Thoracic aorta (tissue), 2 donors: Measurements from ENCODE around the gene INSIG1. TPM values are rescaled to one million over a fixed set of nuclear protein-coding genes. Genes with fewer than 3 reads are reported as not detected.
A peak's percentile ranks its signal among the peaks of the same experiment; 100 is the strongest.

Experiments used
- ATAC-seq: fragments of 150-250 bp; one replicate; pipeline ENCODE4 v1.8.0; 2017; ENCODE audit warnings: low read depth; ENCODE audit not compliant: insufficient number of reproducible peaks, low FRiP score
- DNase-seq: peaks from one replicate; pipeline ENCODE4 v3.0.0-alpha.2; 2020; ENCODE audit warnings: low spot score
- H3K27ac ChIP-seq, 2 donors: fragments of 200-600 bp; sonication (generic); 1 replicate in 1 of 2; 2 replicates in 1 of 2; pipeline ENCODE4 v1.5.1; 2016; ENCODE audit warnings: mild to moderate bottlenecking in 2 of 2, moderate library complexity in 2 of 2
- H3K27me3 ChIP-seq: fragments of 200-600 bp; sonication (generic); replicated peaks from 2 replicates; pipeline ENCODE4 v1.6.0; 2016; ENCODE audit warnings: mild to moderate bottlenecking; ENCODE audit not compliant: insufficient read depth
- H3K36me3 ChIP-seq: fragments of 200-600 bp; sonication (generic); one replicate; pipeline ENCODE4 v1.5.1; 2016
- H3K4me1 ChIP-seq, 2 donors: fragments of 200-600 bp; sonication (generic); 1 replicate in 1 of 2; 2 replicates in 1 of 2; pipeline versions ENCODE4 v1.5.1 to v1.6.0; 2016; ENCODE audit warnings: low read depth in 2 of 2, mild to moderate bottlenecking in 1 of 2; ENCODE audit not compliant: control insufficient read depth in 1 of 2
- H3K4me3 ChIP-seq: fragments of 200-600 bp; sonication (generic); 2 replicates; pipeline ENCODE4 v1.5.1; 2016; ENCODE audit warnings: mild to moderate bottlenecking
- H3K9me3 ChIP-seq: fragments of 200-600 bp; sonication (generic); 2 replicates; pipeline ENCODE4 v1.5.1; 2016
- total RNA-seq, 2 donors: library from RNA; depleted of rRNA; stranded (reverse); fragments of >200 nt; gene quantifications; one replicate each; pipeline versions ENCODE4 v1.1.0 to v1.2.3, GENCODE V29; 2016
- TF ChIP-seq, protein P1 (sequence below): fragments of 200-600 bp; sonication (generic); IDR thresholded peaks from one replicate; pipeline ENCODE4 v1.5.1; 2019; ENCODE audit warnings: antibody characterized with exemption

The INSIG1 gene
- total RNA-seq, 2 donors from 2014 or later, result 42.9 to 83.2 TPM

DNA sequence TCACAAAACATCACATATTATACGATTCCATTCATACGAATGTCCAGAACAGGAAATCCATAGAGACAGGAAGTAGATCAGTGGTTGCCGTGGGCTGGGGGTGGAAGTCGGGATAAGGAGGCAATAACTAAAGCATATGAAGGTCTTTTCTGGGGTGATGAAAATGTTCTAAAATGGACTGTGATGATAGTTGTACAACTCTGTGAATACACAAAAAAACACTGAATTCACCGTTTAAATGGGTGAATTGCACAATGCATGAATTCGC, 3.2 kb upstream of the INSIG1 start:
- DNase-seq (no peak), ATAC-seq (no peak)
- Histone ChIP-seq H3K4me3 (no peak overlapping the region), H3K36me3 (no peaks in the 10 kb centered on the region), H3K9me3 (no peaks in the 10 kb centered on the region), H3K27me3 (no peaks in the 10 kb centered on the region), H3K27ac (no peak overlapping the region), H3K4me1 (peaks cover 1 to 17% of the 10 kb centered on the region in 2 donors)
- TF ChIP-seq, protein P1, sequence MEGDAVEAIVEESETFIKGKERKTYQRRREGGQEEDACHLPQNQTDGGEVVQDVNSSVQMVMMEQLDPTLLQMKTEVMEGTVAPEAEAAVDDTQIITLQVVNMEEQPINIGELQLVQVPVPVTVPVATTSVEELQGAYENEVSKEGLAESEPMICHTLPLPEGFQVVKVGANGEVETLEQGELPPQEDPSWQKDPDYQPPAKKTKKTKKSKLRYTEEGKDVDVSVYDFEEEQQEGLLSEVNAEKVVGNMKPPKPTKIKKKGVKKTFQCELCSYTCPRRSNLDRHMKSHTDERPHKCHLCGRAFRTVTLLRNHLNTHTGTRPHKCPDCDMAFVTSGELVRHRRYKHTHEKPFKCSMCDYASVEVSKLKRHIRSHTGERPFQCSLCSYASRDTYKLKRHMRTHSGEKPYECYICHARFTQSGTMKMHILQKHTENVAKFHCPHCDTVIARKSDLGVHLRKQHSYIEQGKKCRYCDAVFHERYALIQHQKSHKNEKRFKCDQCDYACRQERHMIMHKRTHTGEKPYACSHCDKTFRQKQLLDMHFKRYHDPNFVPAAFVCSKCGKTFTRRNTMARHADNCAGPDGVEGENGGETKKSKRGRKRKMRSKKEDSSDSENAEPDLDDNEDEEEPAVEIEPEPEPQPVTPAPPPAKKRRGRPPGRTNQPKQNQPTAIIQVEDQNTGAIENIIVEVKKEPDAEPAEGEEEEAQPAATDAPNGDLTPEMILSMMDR, result no peak

DNA sequence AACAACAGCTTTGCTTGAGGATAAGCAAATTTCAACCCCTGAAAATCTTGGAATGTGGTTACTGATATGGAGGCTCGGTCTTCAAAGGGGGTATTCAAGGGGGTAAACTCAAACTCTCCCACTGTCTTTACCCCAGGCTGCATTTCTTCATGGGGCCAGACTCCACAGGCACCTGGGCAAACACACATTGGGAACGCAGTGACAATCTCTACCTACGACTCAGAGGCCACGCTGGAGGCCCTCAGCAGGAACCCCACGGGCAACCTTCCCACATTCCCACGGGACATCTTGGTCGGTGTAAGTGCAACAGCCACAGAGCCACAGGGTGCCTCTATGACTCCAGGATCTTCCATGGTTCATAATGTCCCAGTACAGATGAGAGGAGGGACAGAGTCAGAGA, 2.2 kb upstream of the INSIG1 start:
- DNase-seq, result no peak
- H3K27ac ChIP-seq, result no peak overlapping the region
- TF ChIP-seq, protein P1, result no peak
- H3K4me1 ChIP-seq, result peaks cover 12 to 25% of the 10 kb centered on the region in 2 donors
- H3K36me3 ChIP-seq, result no peaks in the 10 kb centered on the region
- H3K27me3 ChIP-seq, result no peaks in the 10 kb centered on the region
- no peak overlapping the region for H3K4me3 ChIP-seq
- no peaks in the 10 kb centered on the region for H3K9me3 ChIP-seq
- no peak for ATAC-seq

DNA sequence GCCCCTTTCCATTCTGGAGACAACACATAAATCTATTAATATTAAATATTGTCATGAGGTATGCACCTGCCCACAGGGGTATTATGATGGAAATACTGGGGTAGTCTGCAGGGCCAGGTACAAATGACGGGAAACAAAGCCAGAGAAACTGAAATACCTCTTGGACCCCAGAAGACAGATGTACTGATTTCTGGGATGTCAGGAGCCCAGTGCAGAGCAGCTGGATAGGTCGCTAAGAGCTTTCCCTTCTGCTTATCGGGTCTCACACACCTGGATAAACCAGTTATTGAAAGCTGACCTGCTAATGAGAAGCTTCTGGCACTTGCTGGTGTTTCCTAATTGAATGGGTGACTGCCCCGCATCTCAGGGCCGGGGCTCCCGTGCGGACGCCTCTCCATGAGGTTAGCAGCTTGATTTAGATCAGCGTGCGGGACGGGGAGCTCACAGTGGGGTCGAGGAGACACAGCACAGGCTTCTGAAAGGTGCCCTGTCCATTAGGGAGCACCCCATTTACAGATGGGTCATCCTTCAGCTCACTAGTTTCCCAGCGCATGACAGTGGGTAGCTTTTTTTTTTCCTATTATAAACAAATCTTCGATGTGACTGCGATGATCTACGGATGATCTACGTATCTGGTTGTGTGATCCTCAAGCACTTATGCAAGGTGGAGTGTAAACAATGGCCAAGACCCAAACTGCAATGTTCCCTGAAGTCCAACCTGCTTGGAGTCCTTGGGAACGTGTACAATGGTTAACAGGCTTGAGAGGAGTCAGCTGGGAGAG, 1.5 kb upstream of the INSIG1 start:
- no peak for DNase-seq
- TF ChIP-seq, protein P1, result no peak
- Histone ChIP-seq H3K4me3 (peak overlapping the region; percentile 97), H3K36me3 (no peaks in the 10 kb centered on the region), H3K4me1 (peaks cover 16 to 28% of the 10 kb centered on the region in 2 donors), H3K27ac (no peak overlapping the region), H3K27me3 (no peaks in the 10 kb centered on the region), H3K9me3 (no peaks in the 10 kb centered on the region)
- no peak for ATAC-seq

DNA sequence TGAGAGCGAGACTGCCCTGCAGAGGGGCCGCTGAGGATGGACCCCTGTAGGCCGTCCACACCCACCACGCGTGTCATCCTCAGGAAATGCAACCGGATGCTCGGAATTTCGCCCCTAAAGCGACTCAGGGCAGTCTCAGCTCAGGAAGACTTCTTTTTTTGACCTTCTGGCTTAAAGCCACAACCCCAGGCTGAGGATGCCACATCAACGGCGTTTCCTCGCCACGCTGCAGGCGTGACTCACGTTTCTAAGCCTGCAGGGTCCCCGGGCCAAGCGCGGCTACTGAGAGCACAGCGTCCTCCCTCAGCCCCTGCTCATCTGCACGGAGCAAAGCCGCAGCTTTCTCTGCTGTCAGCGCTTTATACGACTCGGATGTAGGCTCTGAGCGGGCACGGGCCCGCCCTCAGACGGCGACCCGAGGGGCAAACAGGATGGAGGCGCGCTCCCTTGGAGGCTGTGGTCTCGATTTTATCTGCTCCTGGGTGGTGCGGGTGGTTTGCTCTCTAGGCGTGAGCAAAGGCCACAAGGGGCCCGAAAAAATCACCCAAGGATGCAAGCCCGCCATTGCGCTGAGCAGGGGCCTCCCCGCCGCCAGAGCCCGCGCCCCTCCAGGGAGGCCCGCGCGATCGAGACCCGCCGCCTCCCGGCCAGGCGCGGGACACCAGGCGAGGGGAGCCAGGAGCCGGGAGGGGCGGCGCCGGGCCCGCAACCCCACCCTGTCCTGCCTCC, 726 bp upstream of the INSIG1 start:
- H3K9me3 ChIP-seq, result no peaks in the 10 kb centered on the region
- H3K4me1 ChIP-seq, result peaks cover 16 to 28% of the 10 kb centered on the region in 2 donors
- DNase-seq, result peak; percentile 33
- TF ChIP-seq, protein P1, result peak; percentile 23
- peak overlapping the region; percentile 97 for H3K4me3 ChIP-seq
- H3K27ac ChIP-seq, result peak overlapping the region; percentile 75 to 81
- no peaks in the 10 kb centered on the region for H3K27me3 ChIP-seq
- ATAC-seq, result peak; percentile 12
- H3K36me3 ChIP-seq, result no peaks in the 10 kb centered on the region

DNA sequence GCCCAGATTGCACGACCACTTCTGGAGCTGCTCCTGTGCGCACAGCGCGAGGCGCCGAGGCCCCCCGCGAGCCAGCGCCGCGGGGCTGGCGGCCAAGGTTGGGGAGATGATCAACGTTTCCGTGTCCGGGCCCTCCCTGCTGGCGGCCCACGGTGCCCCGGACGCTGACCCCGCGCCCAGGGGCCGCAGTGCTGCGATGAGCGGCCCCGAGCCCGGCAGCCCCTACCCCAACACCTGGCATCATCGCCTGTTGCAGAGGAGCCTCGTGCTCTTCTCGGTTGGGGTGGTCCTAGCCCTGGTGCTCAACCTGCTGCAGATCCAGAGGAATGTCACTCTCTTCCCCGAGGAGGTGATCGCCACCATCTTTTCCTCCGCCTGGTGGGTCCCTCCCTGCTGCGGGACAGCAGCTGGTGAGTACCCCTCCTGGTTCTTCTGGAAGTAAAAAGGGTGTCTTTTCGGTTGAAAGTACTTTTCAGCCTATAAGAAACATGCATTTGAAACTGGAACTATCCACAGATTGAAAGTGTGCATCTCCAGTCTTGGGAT, 683 bp downstream of the INSIG1 start:
- Histone ChIP-seq H3K4me1 (peaks cover 16 to 28% of the 10 kb centered on the region in 2 donors), H3K27ac (peak overlapping the region; percentile 66 to 91), H3K36me3 (no peaks in the 10 kb centered on the region), H3K4me3 (peak overlapping the region; percentile 97), H3K27me3 (no peaks in the 10 kb centered on the region), H3K9me3 (no peaks in the 10 kb centered on the region)
- TF ChIP-seq, protein P1, result no peak
- ATAC-seq (no peak), DNase-seq (no peak)
